ENCODE results near the gene UQCRC1.

The UQCRC1 gene

DNA sequence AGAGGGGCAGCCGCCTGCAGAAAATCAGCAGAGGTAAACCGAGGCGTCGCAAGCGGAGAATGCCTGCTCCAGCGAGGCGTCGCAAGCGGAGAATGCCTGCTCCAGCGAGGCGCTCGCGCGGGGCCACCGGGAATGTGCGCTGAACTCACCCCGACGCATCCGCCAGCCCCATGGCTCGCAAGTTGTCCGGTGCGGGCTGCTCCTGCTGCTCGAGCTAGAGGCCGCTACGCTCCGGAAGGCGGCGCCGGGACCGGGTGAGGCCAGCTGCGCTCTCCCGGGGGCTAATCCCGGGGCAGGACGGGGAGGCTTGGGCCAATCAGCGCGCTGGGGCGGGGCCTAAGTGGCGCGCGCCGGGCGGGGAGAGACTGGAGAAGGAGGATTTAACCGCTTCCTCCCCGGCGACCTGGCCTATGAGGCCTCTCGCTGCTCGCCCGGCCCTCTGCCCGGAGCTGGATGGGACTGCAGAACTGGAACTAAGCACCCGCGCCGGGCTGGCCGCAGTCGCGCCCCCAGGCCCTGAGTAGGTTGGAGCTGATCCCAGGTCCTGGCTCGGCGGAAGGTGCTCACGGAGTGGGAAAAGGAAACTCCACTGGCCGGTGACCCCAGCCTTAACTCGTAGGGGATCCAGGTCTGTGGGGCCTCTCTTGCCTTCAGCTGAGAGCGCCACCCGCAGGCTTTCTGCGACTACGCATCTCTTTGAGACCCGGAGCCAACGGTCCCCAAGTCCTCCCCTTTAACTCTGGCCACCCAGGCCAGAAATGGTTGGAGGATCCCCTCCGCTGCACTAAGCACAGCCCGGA is 26.0 kb upstream of the UQCRC1 start, which contains the start of gene SLC26A6:
TSS of gene SLC26A6 (minus strand) at position 240 of the 800 bp plus-strand sequence. CDS start at position 172, 68 bp downstream.
- H3K4me3 ChIP-seq (ENCODE audit: low read depth, low read length): peak within 1 kb of the TSS; percentile 67
- TF ChIP-seq MYC (IDR thresholded peaks at IDR 0.05; ENCODE audit: low read depth, low read length) (0 out of 2 replicates have a peak, but pooled peaks have one; percentile 16), POLR2A (IDR thresholded peaks at IDR 0.05; ENCODE audit: extremely low read depth, insufficient read length) (peak; percentile 47)
- TF ChIP-seq, protein P1, sequence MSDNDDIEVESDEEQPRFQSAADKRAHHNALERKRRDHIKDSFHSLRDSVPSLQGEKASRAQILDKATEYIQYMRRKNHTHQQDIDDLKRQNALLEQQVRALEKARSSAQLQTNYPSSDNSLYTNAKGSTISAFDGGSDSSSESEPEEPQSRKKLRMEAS (IDR thresholded peaks at IDR 0.05; ENCODE audit: low read depth, low read length): 0 out of 2 replicates have a peak, but pooled peaks have one; percentile 8
- TF ChIP-seq, protein P2, sequence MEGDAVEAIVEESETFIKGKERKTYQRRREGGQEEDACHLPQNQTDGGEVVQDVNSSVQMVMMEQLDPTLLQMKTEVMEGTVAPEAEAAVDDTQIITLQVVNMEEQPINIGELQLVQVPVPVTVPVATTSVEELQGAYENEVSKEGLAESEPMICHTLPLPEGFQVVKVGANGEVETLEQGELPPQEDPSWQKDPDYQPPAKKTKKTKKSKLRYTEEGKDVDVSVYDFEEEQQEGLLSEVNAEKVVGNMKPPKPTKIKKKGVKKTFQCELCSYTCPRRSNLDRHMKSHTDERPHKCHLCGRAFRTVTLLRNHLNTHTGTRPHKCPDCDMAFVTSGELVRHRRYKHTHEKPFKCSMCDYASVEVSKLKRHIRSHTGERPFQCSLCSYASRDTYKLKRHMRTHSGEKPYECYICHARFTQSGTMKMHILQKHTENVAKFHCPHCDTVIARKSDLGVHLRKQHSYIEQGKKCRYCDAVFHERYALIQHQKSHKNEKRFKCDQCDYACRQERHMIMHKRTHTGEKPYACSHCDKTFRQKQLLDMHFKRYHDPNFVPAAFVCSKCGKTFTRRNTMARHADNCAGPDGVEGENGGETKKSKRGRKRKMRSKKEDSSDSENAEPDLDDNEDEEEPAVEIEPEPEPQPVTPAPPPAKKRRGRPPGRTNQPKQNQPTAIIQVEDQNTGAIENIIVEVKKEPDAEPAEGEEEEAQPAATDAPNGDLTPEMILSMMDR (IDR thresholded peaks at IDR 0.05; ENCODE audit: low read depth, low read length): peak; percentile 71
- peak; percentile 98 for DNase-seq (ENCODE audit: low read depth)

DNA sequence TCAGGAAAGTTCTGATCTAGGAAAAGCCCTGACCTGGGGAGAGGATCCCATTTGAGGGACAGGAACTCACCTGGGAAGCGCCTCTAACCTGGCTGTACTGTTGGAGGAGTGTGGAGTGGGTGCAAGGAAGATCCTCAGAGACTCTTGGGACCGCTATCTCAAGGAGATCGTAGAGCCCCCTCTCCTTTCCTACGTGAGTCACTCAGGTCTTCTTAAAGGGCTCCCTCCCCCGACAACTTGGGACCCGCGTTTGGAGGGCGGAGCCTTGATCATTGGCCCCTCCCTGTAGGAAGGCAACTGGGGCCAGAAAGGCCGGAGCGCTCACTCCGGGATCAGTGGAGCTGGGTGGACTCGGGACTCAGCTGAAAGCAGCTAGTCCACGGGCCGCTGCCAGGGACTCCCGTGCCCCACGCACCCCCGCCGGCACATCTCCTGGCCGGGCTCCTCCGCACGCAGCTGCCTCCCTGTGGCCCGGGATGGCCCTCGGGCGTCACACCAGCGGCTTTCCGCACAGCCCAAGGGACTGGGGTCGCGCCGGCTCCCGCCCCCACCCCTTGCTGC is 25.3 kb upstream of the UQCRC1 start:
- TF ChIP-seq, protein P1 (IDR thresholded peaks at IDR 0.05; ENCODE audit: low read depth, low read length): no peak
- peak; percentile 15 for TF ChIP-seq POLR2A (IDR thresholded peaks at IDR 0.05; ENCODE audit: extremely low read depth, insufficient read length)
- DNase-seq (ENCODE audit: low read depth): peak; percentile 84
- H3K4me3 ChIP-seq (ENCODE audit: low read depth, low read length): peak overlapping the region; percentile 60

DNA sequence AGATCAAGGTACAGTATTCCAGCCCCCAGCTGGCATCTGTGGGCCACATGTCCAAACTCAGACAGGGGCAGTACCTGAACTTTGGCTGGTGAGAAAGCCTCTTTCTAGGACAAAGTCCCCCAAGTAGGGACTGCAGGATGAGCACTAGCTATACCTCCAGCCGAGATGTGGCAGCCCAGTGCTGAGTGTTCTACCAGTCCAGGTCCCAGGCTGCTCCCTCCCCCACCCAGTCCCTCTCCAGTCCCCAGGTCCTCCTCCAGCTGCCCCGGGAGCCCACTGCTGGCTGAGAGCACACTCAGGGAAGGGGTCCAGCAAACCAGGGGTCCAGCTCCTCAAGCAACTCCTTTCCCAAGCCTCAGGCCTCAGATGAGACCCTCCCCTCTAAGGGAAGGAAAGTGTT is 24.3 kb upstream of the UQCRC1 start:
- DNase-seq (ENCODE audit: low read depth): no peak
- TF ChIP-seq, protein P1 (IDR thresholded peaks at IDR 0.05; ENCODE audit: low read depth, low read length): no peak
- TF ChIP-seq MYC (IDR thresholded peaks at IDR 0.05; ENCODE audit: low read depth, low read length): no peak
- TF ChIP-seq, protein P2 (IDR thresholded peaks at IDR 0.05; ENCODE audit: low read depth, low read length): no peak
- TF ChIP-seq POLR2A (IDR thresholded peaks at IDR 0.05; ENCODE audit: extremely low read depth, insufficient read length): no peak
- H3K4me3 ChIP-seq (ENCODE audit: low read depth, low read length): peak overlapping the region; percentile 60

DNA sequence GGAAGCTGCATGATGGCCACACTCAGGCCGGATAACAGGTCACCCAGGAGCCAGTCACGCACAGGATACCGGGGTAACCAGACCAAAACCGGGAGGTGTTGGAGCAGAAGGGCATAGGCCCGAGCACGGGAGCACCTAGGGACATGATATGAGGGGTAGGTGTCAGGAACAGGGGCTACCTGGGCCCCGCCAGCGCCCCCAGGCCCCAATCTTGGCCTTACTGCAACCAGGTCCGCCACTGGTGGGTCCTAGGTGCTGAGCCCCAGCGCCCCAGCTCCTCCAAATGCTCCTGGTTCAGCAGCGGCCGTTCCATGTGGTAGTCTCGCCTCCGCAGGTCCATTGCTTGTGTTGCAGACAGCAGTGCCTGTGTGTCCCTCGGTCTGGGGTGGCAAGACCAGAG is 23.8 kb upstream of the UQCRC1 start:
- no peak for DNase-seq (ENCODE audit: low read depth)
- H3K4me3 ChIP-seq (ENCODE audit: low read depth, low read length): no peak overlapping the region
- TF ChIP-seq, protein P2 (IDR thresholded peaks at IDR 0.05; ENCODE audit: low read depth, low read length): no peak
- TF ChIP-seq MYC (IDR thresholded peaks at IDR 0.05; ENCODE audit: low read depth, low read length) (no peak), POLR2A (IDR thresholded peaks at IDR 0.05; ENCODE audit: extremely low read depth, insufficient read length) (no peak)
- TF ChIP-seq, protein P1 (IDR thresholded peaks at IDR 0.05; ENCODE audit: low read depth, low read length): no peak

DNA sequence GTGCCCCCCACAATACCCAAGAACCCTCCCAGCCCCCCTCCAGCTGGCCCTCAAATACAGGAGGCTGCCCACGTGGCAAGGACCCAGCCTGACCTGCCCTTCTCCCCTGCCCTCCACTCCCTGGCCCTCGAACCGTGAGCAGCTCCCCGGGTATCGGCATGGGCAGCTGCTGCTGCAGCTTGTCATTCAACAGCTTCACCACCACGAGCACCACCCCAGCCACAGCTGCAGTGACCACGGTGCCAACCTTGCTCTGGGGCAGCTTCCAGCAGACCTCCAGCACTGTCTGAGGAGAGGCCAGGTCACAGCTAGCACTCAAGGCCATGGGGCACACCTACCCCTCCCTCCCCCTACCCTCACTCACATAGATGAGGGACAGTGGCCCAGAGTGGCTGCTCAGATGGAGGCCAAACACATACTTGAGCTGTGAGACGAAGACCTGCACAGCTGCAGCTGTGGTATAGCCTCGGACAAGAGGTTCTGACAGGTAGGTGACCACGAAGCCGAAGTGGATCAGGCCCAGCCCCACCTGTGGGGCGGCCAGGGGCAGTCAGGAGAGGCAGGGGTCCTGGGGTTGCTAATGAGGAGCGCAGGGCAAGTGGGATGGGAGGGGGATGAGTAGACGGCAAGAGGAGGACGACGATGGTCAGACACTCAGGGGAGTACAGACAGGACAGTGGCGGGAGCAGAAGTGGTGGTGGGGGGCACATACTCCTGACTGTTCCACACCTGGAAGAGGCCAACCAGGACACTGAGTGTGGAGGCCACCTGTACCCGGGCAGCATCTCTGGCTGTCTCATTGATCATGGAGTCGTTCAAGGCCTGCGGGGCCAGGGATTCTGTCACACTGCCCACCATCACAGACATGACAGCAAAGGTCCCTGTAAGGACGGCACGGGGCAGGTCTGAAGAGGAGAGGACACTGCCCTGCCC is 22.3 kb upstream of the UQCRC1 start:
- TF ChIP-seq, protein P1 (IDR thresholded peaks at IDR 0.05; ENCODE audit: low read depth, low read length): no peak
- TF ChIP-seq MYC (IDR thresholded peaks at IDR 0.05; ENCODE audit: low read depth, low read length): no peak
- DNase-seq (ENCODE audit: low read depth): no peak
- H3K4me3 ChIP-seq (ENCODE audit: low read depth, low read length): no peak overlapping the region

DNA sequence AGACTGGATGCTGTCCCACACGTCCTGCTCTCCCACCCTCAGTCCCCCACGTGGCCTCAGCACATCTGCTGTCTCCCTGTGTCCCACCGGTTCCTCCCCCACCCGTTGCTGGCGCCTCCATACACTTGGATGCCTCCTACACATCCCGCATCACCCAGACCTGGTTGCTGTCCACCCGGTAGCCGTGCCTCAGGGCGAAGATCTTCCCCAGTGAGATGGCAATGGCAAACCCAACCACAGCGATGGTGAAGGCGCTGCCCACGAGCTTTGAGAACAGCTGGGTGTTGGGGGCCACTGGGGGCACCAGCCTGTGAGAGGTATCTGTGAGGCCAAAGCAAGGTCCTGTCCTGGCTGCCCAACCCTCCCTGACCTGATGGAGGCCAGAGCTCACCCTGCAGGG is 21.4 kb upstream of the UQCRC1 start:
- H3K4me3 ChIP-seq (ENCODE audit: low read depth, low read length): no peak overlapping the region
- no peak for DNase-seq (ENCODE audit: low read depth)
- TF ChIP-seq, protein P2 (IDR thresholded peaks at IDR 0.05; ENCODE audit: low read depth, low read length): no peak
- no peak for TF ChIP-seq MYC (IDR thresholded peaks at IDR 0.05; ENCODE audit: low read depth, low read length)
- no peak for TF ChIP-seq POLR2A (IDR thresholded peaks at IDR 0.05; ENCODE audit: extremely low read depth, insufficient read length)
- TF ChIP-seq, protein P1 (IDR thresholded peaks at IDR 0.05; ENCODE audit: low read depth, low read length): no peak

Measured in NB4 (cell line).